Mesothelial cell of epicardium (in vitro differentiated cells): ENCODE measurements around the gene MYO5B. TPM values are rescaled to one million over a fixed set of nuclear protein-coding genes. Genes with fewer than 3 reads are reported as not detected.

Experiments used
- DNase-seq, 2 experiments: peaks; one replicate each; pipeline ENCODE4 v3.0.0; 2021; ENCODE audit warnings: low spot score in 2 of 2; ENCODE audit not compliant: unreplicated experiment in 2 of 2
- H3K27ac Mint-ChIP-seq: 2 replicates; pipeline ENCODE4 v1.8.0; 2021; ENCODE audit warnings: mixed read lengths
- H3K27me3 Mint-ChIP-seq: 2 replicates; pipeline ENCODE4 v1.8.0; 2021; ENCODE audit warnings: low read depth, mixed read lengths
- H3K36me3 Mint-ChIP-seq: 2 replicates; pipeline ENCODE4 v1.8.0; 2021; ENCODE audit warnings: mixed read lengths
- H3K4me1 Mint-ChIP-seq: 2 replicates; pipeline ENCODE4 v1.8.0; 2021; ENCODE audit warnings: mixed read lengths
- H3K4me3 Mint-ChIP-seq: 2 replicates; pipeline ENCODE4 v1.8.0; 2021; ENCODE audit warnings: mild to moderate bottlenecking, moderate library complexity, mixed read lengths
- H3K9me3 Mint-ChIP-seq: 2 replicates; pipeline ENCODE4 v1.8.0; 2021; ENCODE audit warnings: mixed read lengths
- total RNA-seq: library from RNA; stranded (reverse); gene quantifications from 3 replicates; pipeline ENCODE4 v1.2.1, GENCODE V29; 2021
- TF ChIP-seq, protein P1 (sequence below): fragments of 200-600 bp; sonication (generic); IDR thresholded peaks from one replicate; pipeline ENCODE4 v1.5.0; 2021; ENCODE audit warnings: antibody characterized with exemption; ENCODE audit not compliant: unreplicated experiment

The MYO5B gene
- total RNA-seq, 1 donor from 2014 or later: 15.1 TPM

DNA sequence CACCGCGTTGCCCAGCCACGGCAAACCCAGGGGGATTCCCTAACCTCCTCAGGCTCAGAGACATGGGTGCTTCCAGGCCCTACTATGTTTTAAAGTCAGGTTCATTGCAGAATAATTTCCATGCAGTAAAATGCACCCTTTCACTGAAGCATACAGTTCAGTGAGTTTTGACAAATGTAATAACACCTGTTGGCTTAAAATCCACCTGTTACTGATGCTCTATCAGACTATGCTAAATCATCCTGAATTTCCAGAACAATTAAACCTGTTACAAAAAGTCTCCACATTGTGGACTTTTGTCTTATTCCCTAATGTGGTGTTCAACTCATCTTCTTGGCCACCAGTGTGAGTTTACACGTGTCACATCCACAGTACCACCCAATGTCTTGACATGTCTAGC is 234.6 kb downstream of the MYO5B start:
- Mint-ChIP-seq H3K27ac (no peak overlapping the region), H3K4me1 (peaks cover 1% of the 10 kb centered on the region), H3K9me3 (no peaks in the 10 kb centered on the region), H3K36me3 (no peaks in the 10 kb centered on the region), H3K4me3 (no peak overlapping the region), H3K27me3 (no peaks in the 10 kb centered on the region)
- TF ChIP-seq, protein P1, sequence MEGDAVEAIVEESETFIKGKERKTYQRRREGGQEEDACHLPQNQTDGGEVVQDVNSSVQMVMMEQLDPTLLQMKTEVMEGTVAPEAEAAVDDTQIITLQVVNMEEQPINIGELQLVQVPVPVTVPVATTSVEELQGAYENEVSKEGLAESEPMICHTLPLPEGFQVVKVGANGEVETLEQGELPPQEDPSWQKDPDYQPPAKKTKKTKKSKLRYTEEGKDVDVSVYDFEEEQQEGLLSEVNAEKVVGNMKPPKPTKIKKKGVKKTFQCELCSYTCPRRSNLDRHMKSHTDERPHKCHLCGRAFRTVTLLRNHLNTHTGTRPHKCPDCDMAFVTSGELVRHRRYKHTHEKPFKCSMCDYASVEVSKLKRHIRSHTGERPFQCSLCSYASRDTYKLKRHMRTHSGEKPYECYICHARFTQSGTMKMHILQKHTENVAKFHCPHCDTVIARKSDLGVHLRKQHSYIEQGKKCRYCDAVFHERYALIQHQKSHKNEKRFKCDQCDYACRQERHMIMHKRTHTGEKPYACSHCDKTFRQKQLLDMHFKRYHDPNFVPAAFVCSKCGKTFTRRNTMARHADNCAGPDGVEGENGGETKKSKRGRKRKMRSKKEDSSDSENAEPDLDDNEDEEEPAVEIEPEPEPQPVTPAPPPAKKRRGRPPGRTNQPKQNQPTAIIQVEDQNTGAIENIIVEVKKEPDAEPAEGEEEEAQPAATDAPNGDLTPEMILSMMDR: no peak
- no peak for DNase-seq

DNA sequence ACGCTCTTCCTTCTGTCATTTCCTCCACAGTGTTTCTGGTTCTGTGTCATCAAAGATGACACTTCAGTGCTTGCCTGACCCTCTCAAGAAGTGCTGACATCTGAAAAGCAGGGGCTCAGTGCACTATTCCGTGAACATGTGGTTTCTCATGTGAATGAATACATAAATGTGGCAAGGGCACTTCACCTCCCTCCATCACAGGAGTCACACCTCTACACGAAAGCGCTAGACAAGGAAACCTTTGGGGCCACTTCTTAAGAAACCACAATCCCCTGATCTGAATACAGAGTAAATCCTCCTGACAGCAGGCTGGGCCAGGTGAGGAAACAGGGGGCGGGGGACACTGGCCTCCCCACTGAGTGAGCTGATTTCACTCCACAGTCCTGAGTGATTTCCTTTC is 235.8 kb downstream of the MYO5B start:
- DNase-seq: no peak
- TF ChIP-seq, protein P1: no peak
- Mint-ChIP-seq H3K4me3 (no peak overlapping the region), H3K27ac (no peak overlapping the region), H3K9me3 (no peaks in the 10 kb centered on the region), H3K4me1 (peaks cover 1% of the 10 kb centered on the region), H3K27me3 (no peaks in the 10 kb centered on the region), H3K36me3 (no peaks in the 10 kb centered on the region)

DNA sequence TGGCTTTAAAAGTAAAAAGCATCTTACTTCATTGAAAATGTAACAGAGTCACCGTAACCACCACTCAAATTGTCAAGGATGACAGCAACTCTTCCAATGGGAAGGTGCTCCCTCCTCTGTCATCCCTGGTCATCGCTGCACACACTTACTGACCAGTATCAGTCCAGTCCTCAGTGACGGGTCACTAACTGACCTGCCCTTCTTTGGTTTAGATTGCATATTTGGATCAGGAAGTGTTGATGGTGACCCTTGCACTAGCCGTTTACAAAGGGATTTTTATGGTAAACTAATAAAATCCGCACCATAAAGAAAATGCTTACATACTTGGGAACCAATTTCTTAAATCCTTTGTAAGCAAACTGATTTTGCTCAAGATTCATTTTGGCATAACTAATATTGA is 239.7 kb downstream of the MYO5B start:
- DNase-seq: no peak
- Mint-ChIP-seq H3K27me3 (no peaks in the 10 kb centered on the region), H3K4me3 (no peak overlapping the region), H3K27ac (no peak overlapping the region), H3K36me3 (no peaks in the 10 kb centered on the region), H3K4me1 (peaks cover 16% of the 10 kb centered on the region), H3K9me3 (no peaks in the 10 kb centered on the region)
- TF ChIP-seq, protein P1: no peak

DNA sequence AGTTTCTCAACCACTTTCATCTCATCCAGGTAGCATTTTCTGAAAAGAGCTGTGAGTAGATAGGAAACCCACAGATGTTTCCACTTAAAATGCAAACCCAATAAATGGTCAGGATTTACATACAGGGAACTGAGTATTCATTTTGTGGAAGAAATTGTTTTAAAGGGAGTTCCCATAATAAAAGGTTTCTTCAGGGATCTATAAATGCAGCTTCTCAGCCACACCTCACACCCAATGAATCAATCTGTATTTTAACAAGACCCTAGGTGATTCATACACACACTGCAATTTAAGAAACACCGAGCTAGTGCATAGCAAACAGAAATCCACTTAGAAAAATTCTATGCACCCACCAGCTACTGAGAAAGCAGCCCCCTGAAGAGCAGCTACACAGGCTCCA is 241.6 kb downstream of the MYO5B start:
- Mint-ChIP-seq H3K4me3 (no peak overlapping the region), H3K27me3 (no peaks in the 10 kb centered on the region), H3K9me3 (no peaks in the 10 kb centered on the region), H3K27ac (no peak overlapping the region), H3K4me1 (peaks cover 18% of the 10 kb centered on the region), H3K36me3 (no peaks in the 10 kb centered on the region)
- TF ChIP-seq, protein P1: no peak
- DNase-seq: no peak

DNA sequence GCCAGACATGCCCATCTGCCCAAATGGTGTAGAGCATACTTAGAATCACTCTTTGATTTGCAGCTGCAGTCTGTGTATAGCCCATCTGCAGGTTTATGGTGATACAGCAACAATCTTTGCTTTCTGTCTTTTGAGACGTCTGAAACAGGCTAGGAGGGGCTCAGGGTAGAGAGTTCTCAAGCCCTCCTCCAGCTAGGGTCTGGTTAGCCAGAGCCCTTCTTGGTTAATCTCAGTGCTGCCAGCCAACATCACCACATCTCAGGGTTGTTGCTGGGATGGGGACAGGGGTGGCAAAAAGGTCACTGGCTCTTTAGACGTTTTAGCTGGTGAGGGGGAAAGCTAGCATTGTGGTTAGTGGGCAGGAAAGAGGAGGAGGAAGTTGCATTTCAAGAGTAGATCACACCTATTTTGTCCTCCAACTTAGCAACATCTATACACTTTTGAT is 245.0 kb downstream of the MYO5B start:
- H3K9me3 Mint-ChIP-seq: no peaks in the 10 kb centered on the region

More for the DNA sequence above, 245.0 kb downstream of the MYO5B start:
- H3K4me1 Mint-ChIP-seq: peaks cover 18% of the 10 kb centered on the region
- H3K27ac Mint-ChIP-seq: no peak overlapping the region
- no peaks in the 10 kb centered on the region for H3K27me3 Mint-ChIP-seq
- DNase-seq: no peak
- TF ChIP-seq, protein P1: no peak
- no peak overlapping the region for H3K4me3 Mint-ChIP-seq
- H3K36me3 Mint-ChIP-seq: no peaks in the 10 kb centered on the region
